Heart right ventricle (tissue), 16 donors: ENCODE data around the gene NDUFAF8. TPM values are rescaled to one million over a fixed set of nuclear protein-coding genes. Genes with fewer than 3 reads are reported as not detected.
"Not testable (repeated sequence)": the region's sequence is repeated elsewhere in the genome, so short reads cannot be mapped to it uniquely, and the experiment has no call there.

Experiments used
- ATAC-seq, 8 donors: fragments of 200-7000 bp; cut with Tn5 transposase; one replicate each; pipeline ENCODE4 v1.9.1; 2020; ENCODE audit warnings: mild to moderate bottlenecking in 8 of 8, moderate library complexity in 8 of 8, moderate number of reproducible peaks in 1 of 8
- DNase-seq, 2 donors: peaks; one replicate each; pipeline ENCODE4 v3.0.0-alpha.2; 2020
- H3K27ac ChIP-seq, 10 donors: fragments of 200-600 bp; sonication (generic) in 2 of 10; one replicate each; pipeline versions ENCODE4 v1.5.0 to v1.8.0; 2020 to 2022; ENCODE audit warnings: mild to moderate bottlenecking in 3 of 10
- H3K27me3 ChIP-seq, 7 donors: fragments of 200-600 bp; one replicate each; pipeline ENCODE4 v1.8.0; 2021 to 2022; ENCODE audit warnings: mild to moderate bottlenecking in 2 of 7
- H3K36me3 ChIP-seq, 9 donors: fragments of 200-600 bp; sonication (generic) in 1 of 9; one replicate each; pipeline versions ENCODE4 v1.5.0 to v1.8.0; 2020 to 2022; ENCODE audit warnings: mild to moderate bottlenecking in 2 of 9
- H3K4me1 ChIP-seq, 9 donors: fragments of 200-600 bp; sonication (generic) in 1 of 9; one replicate each; pipeline versions ENCODE4 v1.5.0 to v1.8.0; 2020 to 2022; ENCODE audit warnings: mild to moderate bottlenecking in 4 of 9
- H3K4me3 ChIP-seq, 10 donors: fragments of 200-600 bp; sonication (generic) in 2 of 10; one replicate each; pipeline versions ENCODE4 v1.5.0 to v1.8.0; 2020 to 2022; ENCODE audit warnings: mild to moderate bottlenecking in 7 of 10, moderate library complexity in 2 of 10
- H3K9me3 ChIP-seq, 11 donors: fragments of 200-600 bp in 10 of 11; sonication (generic) in 2 of 11; one replicate each; pipeline versions ENCODE4 v1.5.0 to v1.8.0; 2013 to 2022; ENCODE audit warnings: mild to moderate bottlenecking in 2 of 11, control low read depth in 1 of 11, moderate library complexity in 1 of 11
- WGBS, 2 donors: extraction: QIAGEN DNeasy Blood & Tissue Kit; methylation state at CpG; one replicate each; pipeline ENCODE4 v1.1.7; 2013; ENCODE audit warnings: inconsistent platforms in 1 of 2; 5-methylcytosine and 5-hydroxymethylcytosine counted together
- intact Hi-C, 10 donors: fragments of 100-400 bp; cut with DNase I; formaldehyde crosslinking; loops; one replicate each; pipeline versions ENCODE4 v1.11.1 to v1.14.2; 2022
- polyA plus RNA-seq, 2 donors: library from polyadenylated mRNA; stranded (reverse); fragments of 200-250 nt; gene quantifications; one replicate each; pipeline ENCODE4 v1.2.3, GENCODE V29; 2013
- total RNA-seq, 10 donors: library from RNA; stranded (reverse); fragmentation: NEBNext Ultra II Directional in 3 of 10; extraction: Animal tissue kit (Norgen Biotek cat#: 25700) in 3 of 10; gene quantifications; one replicate each; pipeline versions ENCODE4 v1.2.1 to v1.2.4, GENCODE V29; 2021 to 2023
- TF ChIP-seq, protein P1 (sequence below), 9 donors: fragments of 200-600 bp; sonication (generic) in 2 of 9; IDR thresholded peaks; one replicate each; pipeline versions ENCODE4 v1.5.0 to v1.8.0; 2021 to 2022; ENCODE audit warnings: antibody characterized with exemption in 9 of 9, mild to moderate bottlenecking in 5 of 9, moderate library complexity in 1 of 9
- donor health status: Arrhythmogenic right ventricular cardiomyopathy.
- donor health status: ischemic (EF 13 %, LVEDD 7.1; RV severe dilation, severe dysfunction).
- donor health status: healthy with polysubstance abuse.
- donor health status: DM: no; HTN: yes; CAD: no.
- donor health status: DM: no; HTN: no; CAD: no.
- donor health status: ischemic (EF 25% LVEDD 6.9; RV normal size, moderate dysfunction).
- donor health status: ischemic (EF 25% LVEDD 5.7; RV mildly dilated, moderate dysfunction).
- donor health status: healthy.
- donor health status: DM: yes; HTN: yes; CAD: no.
- donor health status: Ischemic cardiomyopathy.
- donor health status: ischemic (EF 35%, LVEDD 5.7; RV mildly dilated, moderate dysfunction).
- donor health status: nonischemic (EF 11% LVEDD 7.7; RV severe dilation, severe dysfunction).
- donor health status: DM: yes; HTN: yes; CAD: no.
- donor health status: PGD.
- donor health status: ischemic (EF 29% LVEDD 5.4; RV normal size, mild dysfunction).
- donor health status: nonischemic (EF 23%, LVEDD 6.1; RV moderate dilation, normal function).

The NDUFAF8 gene
- total and polyA plus RNA-seq, 12 donors = 41.5 to 74.8 (median 58.9) TPM

DNA sequence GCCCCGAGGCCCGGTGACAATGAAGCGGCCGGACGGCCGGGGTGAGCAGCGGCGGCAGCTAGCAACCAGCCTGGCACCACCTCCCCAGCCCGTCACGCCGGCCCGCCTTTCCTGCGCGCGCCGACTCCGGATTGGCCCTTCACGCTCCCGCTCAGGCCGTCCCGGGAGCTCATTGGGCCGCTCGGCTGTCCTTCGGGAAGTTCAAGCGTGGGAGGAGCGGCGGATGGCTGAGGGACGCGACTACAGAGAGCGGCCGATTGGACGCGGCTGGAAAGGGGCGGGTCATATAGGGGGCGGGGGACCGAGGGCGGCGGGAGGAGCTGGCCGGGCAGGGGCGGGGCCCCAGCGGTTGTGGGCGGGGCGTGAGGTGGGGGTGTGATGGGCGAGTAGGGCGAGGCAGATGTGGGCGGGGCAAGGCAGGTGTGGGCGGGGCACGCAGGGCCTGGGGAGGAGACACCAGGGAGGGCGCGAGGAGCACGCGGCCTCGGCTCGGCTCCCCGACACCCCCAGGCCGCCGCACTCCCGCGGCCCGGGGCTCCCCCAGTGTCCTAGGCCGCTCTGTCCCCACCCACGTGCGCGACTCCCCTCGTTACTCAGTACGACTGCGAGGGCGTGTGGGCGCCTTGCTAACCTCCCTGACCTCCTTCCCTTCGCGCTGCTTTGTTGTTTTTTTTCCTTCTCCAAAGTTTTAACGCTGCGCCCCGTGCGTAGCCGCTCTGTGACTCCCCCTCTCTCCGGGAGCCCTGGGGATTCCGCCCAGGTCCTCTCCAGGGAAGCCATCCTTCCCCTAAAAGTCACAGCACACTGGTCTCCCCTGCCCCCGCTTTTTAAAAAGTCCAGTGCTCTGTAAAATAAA, 16.0 kb upstream of the NDUFAF8 start, which contains the start of gene CEP131:
Gene CEP131 (minus strand): TSS at position 60 of the 856 bp plus-strand sequence. CDS start 2,909 bp downstream, outside the sequence.
- Histone ChIP-seq H3K9me3 (peaks cover 0 to 9% (median 0%) of the 10 kb centered on the region in 11 donors), H3K4me3 (peak within 1 kb of the TSS; percentile 69 to 93 (median 84)), H3K27me3 (no peaks in the 10 kb centered on the region), H3K27ac (peak within 1 kb of the TSS in 4 of 10 donors; percentile 14 to 77 (median 62)), H3K36me3 (peaks cover 0 to 17% (median 6%) of the 10 kb centered on the region in 9 donors), H3K4me1 (peaks cover 7 to 26% (median 17%) of the 10 kb centered on the region in 9 donors)
- ATAC-seq (peak; percentile 98 to 100 (median 99)), DNase-seq (peak; percentile 99 to 100)
- intact Hi-C loops = loop anchor here in 2 of 10 donors (1.0 to 10.0 kb wide), 2 partner anchors 16 to 78 kb away; partner anchors contain the start of genes NDUFAF8 (in 1 of the 2) and TEPSIN (in 1 of the 2)
- TF ChIP-seq, protein P1, sequence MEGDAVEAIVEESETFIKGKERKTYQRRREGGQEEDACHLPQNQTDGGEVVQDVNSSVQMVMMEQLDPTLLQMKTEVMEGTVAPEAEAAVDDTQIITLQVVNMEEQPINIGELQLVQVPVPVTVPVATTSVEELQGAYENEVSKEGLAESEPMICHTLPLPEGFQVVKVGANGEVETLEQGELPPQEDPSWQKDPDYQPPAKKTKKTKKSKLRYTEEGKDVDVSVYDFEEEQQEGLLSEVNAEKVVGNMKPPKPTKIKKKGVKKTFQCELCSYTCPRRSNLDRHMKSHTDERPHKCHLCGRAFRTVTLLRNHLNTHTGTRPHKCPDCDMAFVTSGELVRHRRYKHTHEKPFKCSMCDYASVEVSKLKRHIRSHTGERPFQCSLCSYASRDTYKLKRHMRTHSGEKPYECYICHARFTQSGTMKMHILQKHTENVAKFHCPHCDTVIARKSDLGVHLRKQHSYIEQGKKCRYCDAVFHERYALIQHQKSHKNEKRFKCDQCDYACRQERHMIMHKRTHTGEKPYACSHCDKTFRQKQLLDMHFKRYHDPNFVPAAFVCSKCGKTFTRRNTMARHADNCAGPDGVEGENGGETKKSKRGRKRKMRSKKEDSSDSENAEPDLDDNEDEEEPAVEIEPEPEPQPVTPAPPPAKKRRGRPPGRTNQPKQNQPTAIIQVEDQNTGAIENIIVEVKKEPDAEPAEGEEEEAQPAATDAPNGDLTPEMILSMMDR (IDR thresholded peaks at IDR 0.05) = peak in 1 of 9 donors; percentile 6
- WGBS, 2 donors = 1% methylated on average over 69 to 79 of the region's 79 CpGs

DNA sequence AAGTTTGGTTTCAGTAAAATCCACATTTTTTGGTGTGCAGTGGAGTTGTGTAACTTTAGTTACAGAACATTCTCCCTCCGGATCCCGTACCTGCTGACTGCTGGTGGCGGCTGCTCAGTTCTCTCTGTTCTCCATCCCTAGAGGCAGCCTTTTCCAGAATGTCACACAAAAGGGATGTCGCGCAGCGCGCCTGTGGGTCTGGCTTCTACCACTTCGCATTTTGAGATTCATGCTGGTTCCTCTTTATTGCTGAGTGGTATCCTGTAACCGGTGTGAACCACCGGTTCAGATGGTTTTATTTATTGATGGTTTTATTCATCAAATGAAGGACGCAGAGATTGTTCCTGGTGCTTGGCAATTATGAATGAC, 15.4 kb upstream of the NDUFAF8 start:
- intact Hi-C loops = loop anchor here in 2 of 10 donors (1.0 to 10.0 kb wide), 2 partner anchors 16 to 79 kb away; partner anchors contain the start of genes NDUFAF8 (in 1 of the 2) and TEPSIN (in 1 of the 2)
- peaks cover 0 to 19% (median 3%) of the 10 kb centered on the region in 9 donors for H3K36me3 ChIP-seq
- WGBS, 2 donors = 28 to 30% methylated on average over 11 of the region's 11 CpGs
- TF ChIP-seq, protein P1 (IDR thresholded peaks at IDR 0.05) = no peak
- peaks cover 7 to 31% (median 17%) of the 10 kb centered on the region in 9 donors for H3K4me1 ChIP-seq
- peak overlapping the region in 3 of 10 donors; percentile 14 to 58 (median 39) for H3K27ac ChIP-seq
- peaks cover 0 to 9% (median 0%) of the 10 kb centered on the region in 11 donors for H3K9me3 ChIP-seq
- ATAC-seq (no peak), DNase-seq (no peak)
- H3K27me3 ChIP-seq = no peaks in the 10 kb centered on the region
- H3K4me3 ChIP-seq = peak overlapping the region in 9 of 10 donors; percentile 29 to 93 (median 87)

DNA sequence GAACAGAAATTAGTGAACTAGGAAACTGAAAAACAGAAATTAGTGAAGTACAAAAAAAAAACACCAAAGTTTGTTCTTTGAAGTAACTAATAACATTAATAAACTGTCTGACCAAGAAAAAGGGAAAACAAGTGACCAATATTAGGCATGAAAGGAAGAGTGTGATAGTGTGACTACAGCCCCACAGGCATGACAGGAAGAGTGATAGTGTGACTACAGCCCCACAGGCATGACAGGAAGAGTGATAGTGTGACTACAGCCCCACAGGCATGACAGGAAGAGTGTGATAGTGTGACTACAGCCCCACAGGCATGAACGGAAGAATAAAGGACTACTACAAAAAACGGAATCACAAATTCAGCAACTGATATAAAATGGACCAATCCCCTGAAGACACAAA, 11.5 kb upstream of the NDUFAF8 start:
- Histone ChIP-seq H3K36me3 (peaks cover 0 to 47% (median 5%) of the 10 kb centered on the region in 9 donors), H3K4me1 (peaks cover 0 to 22% (median 6%) of the 10 kb centered on the region in 9 donors)
- ATAC-seq, H3K27me3 ChIP-seq, H3K27ac ChIP-seq, H3K4me3 ChIP-seq, DNase-seq, H3K9me3 ChIP-seq: not testable (repeated sequence)
- WGBS, 2 donors = 59 to 62% methylated on average over 2 of the region's 2 CpGs
- intact Hi-C loops = loop anchor here in 3 of 10 donors (5.0 to 10.0 kb wide), 3 partner anchors 83 to 205 kb away; no protein-coding TSS in a partner anchor

DNA sequence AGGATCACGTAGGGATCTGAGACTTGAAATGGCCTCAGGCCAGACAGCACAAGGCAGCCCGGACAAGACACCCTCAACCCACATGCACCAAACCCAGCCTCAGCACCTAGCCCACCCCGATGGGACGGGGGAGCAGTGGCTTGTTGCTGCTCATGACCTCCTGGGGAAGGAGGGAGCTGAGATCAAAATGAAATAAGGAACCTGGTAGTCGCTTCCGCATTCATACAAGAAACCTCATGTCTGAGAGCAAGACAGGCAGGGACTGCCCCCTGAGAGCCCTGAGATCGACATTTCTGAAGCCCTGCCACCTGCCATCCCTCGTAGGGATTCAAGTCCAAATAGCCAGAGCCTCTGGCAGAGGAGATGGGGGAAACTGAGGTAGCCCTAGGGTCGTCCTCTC, 10.7 kb upstream of the NDUFAF8 start:
- ATAC-seq (peak in 3 of 8 donors; percentile 13 to 24 (median 20)), DNase-seq (no peak)
- Histone ChIP-seq H3K27ac (no peak overlapping the region), H3K4me1 (peaks cover 0 to 19% (median 4%) of the 10 kb centered on the region in 9 donors), H3K9me3 (peaks cover 0 to 9% (median 0%) of the 10 kb centered on the region in 11 donors), H3K36me3 (peaks cover 0 to 54% (median 5%) of the 10 kb centered on the region in 9 donors), H3K4me3 (no peak overlapping the region), H3K27me3 (no peaks in the 10 kb centered on the region)
- WGBS, 2 donors = 87 to 89% methylated on average over 9 of the region's 9 CpGs
- intact Hi-C loops = loop anchor here in 3 of 10 donors (5.0 to 10.0 kb wide), 3 partner anchors 84 to 206 kb away; no protein-coding TSS in a partner anchor
- TF ChIP-seq, protein P1 (IDR thresholded peaks at IDR 0.05) = no peak
